Stimulated activated CD8-positive, alpha-beta memory T cell treated with anti-CD3 and anti-CD28 coated beads, Interleukin-15, amount 100 ng/mL, for 1 hour (primary cell): ENCODE measurements around the gene KRT38.

Experiments
- DNase-seq: peaks from one replicate; pipeline ENCODE4 v3.0.0-alpha.2; 2020; ENCODE audit warnings: low read depth

The KRT38 gene

GRCh38 chr17:41440531-41441033, at the start of gene KRT38:
TSS of gene KRT38 (minus strand) at chr17:41440983. CDS start at chr17:41440921, 62 bp downstream.
- no peak for DNase-seq

GRCh38 chr17:41489531-41489930, 48.7 kb upstream of the KRT38 start, which contains the start of gene KRT36:
TSS of gene KRT36 (minus strand) at chr17:41489910. CDS start at chr17:41489864, 46 bp downstream.
- no peak for DNase-seq

GRCh38 chr17:41486809-41487530, 46.2 kb upstream of the KRT38 start:
- no peak for DNase-seq

GRCh38 chr17:41486316-41486715, 45.5 kb upstream of the KRT38 start:
- DNase-seq = no peak

- no peak for DNase-seq
These were observed 44.4 kb upstream of the KRT38 start for GRCh38 chr17:41484920-41485904.

- no peak for DNase-seq
These were observed 43.4 kb upstream of the KRT38 start for GRCh38 chr17:41483991-41484826.

- no peak for DNase-seq
These were observed 42.7 kb upstream of the KRT38 start for GRCh38 chr17:41483531-41483930.

GRCh38 chr17:41481036-41481435, 40.3 kb upstream of the KRT38 start, which contains the start of gene KRT35:
TSS of gene KRT35 (minus strand) at chr17:41481151. CDS start at chr17:41481097, 54 bp downstream.
- DNase-seq = no peak

GRCh38 chr17:41480581-41480980, 39.8 kb upstream of the KRT38 start:
- DNase-seq = no peak

GRCh38 chr17:41480136-41480535, 39.4 kb upstream of the KRT38 start:
- DNase-seq = no peak

- DNase-seq = no peak
These were observed 37.5 kb upstream of the KRT38 start for GRCh38 chr17:41478237-41478636.

- no peak for DNase-seq
These were observed 36.4 kb upstream of the KRT38 start for GRCh38 chr17:41476866-41477815.

- DNase-seq = no peak
These were observed 34.6 kb upstream of the KRT38 start for GRCh38 chr17:41475421-41475820.

GRCh38 chr17:41474863-41475262, 34.1 kb upstream of the KRT38 start:
- DNase-seq = no peak

GRCh38 chr17:41468346-41468745, 27.6 kb upstream of the KRT38 start:
- DNase-seq = no peak

GRCh38 chr17:41467561-41467960, 26.8 kb upstream of the KRT38 start:
- no peak for DNase-seq

- DNase-seq = no peak
These were observed 26.2 kb upstream of the KRT38 start, which contains the start of gene KRT32 for GRCh38 chr17:41466988-41467387. TSS of gene KRT32 (minus strand) at chr17:41467386. CDS start at chr17:41467325, 61 bp downstream.

- no peak for DNase-seq
These were observed 23.9 kb upstream of the KRT38 start for GRCh38 chr17:41464682-41465081.

GRCh38 chr17:41464173-41464572, 23.4 kb upstream of the KRT38 start:
- no peak for DNase-seq

- no peak for DNase-seq
These were observed 23.0 kb upstream of the KRT38 start for GRCh38 chr17:41463746-41464145.
